HG03460 (cell line): ENCODE measurements around the gene MAN1A1.

Experiments
- ATAC-seq: cut with Tn5 transposase; IDR thresholded peaks from one replicate; pipeline ENCODE4 v1.9.1; 2021; ENCODE audit not compliant: unreplicated experiment

Gene MAN1A1

DNA sequence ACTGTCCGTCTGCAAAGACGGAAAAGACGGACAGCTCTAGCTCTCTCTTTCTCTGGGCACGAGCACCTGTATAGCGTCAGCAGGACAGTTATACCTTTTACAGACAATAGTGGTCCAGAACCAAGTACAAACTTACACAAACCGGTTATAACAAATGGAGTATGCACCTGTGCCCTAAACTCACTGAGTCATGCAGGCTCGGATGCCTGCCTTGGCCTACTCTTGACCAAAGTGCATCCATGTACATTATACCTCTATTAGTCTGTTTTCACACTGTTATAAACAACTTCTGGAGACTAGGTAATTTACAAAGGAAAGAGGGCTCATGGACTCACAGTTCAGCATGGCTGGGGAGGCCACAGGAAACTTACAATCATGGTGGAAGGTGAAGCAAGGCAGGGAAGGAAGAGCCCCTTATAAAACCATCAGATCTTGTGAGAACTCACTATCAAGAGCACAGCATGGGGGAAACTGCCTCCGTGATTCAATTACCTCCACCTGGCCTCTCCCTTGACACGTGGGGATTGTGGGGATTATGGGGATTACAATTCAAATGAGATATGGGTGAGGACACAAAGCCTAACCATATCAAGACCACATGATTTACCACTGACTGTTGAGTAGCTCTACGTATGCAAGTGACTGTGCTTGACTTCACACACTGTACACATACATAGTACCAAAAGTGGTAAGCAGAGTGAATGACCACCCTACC lies 23.1 kb downstream of the MAN1A1 start:
- ATAC-seq = no peak

- no peak for ATAC-seq
Observed at GRCh38 chr6:119325559-119326265, 23.8 kb downstream of the MAN1A1 start.

DNA sequence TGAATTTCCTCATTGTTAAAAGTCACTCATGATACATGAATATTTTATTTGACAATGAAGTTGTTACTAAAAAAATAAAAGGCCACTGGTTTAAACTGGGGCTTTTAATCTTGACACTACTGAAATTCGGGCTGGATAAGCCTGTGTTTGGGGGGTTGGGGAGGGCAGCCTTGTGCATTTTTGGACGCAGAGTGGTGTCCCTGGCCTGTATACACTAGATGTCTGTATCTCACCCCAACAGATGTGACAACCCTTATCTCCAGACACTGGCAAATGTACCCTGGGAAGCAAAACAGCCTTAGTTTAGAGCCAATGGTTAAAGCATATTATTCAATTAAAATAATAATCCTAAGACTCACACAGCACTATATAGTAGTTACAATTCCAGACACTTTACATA lies 24.8 kb downstream of the MAN1A1 start:
- no peak for ATAC-seq

DNA sequence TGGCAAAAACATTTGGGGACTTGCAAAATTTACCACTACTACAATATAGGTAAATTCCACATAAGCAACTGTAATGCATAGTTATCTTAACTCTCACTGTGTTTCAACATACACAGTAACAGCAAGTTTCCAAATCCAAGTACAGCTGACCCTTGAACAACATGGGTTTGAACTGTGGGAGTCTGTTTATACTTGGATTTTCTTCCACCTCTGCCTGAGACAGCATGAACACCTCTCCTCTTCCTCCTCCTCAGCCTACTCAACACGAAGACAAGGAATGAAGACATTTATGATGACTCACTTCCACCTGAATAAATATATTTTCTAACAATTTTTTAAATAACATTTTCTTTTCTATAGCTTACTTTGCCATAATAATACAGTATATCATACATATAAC lies 25.6 kb downstream of the MAN1A1 start:
- no peak for ATAC-seq

DNA sequence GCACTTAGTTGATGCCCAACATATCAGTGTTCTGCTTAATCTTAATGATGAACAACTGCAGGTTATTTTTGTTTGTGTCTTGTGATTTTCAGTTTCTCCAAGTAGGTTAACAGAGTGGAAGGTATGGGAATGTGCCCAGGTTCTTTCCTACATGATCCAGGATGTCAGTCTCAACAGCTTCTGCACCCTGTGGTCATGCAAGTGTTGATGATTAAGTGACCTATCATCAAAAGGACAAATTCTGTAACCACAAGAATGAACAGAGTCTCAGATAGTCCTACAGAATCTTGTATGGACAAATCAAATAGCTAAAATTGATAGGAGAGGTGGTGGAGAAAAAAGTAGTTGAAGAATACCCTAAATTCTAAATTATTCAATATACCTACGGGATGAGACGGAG lies 26.1 kb downstream of the MAN1A1 start:
- ATAC-seq = no peak

GRCh38 chr6:119322715-119323350 lies 26.7 kb downstream of the MAN1A1 start:
- no peak for ATAC-seq

GRCh38 chr6:119322034-119322433 lies 27.5 kb downstream of the MAN1A1 start:
- no peak for ATAC-seq

DNA sequence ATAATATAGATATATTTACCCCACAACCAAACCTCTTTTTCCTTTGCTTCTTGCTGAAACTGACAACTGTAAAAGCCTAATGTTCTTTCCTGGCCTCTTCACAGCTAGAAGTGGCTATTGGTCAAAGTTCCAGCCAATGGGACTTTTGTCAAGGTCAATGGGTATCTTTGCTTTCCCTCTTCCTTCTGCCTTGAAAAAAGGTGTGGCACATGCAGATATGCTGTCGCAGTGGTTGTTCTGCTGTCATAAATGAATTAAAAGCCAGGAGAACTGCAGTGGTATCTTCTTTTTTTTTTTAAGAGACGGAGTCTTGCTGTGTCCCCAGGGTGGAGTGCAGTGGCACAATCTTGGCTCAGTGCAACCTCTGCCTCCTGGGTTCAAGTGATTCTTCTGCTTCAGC lies 29.9 kb downstream of the MAN1A1 start:
- ATAC-seq = no peak

DNA sequence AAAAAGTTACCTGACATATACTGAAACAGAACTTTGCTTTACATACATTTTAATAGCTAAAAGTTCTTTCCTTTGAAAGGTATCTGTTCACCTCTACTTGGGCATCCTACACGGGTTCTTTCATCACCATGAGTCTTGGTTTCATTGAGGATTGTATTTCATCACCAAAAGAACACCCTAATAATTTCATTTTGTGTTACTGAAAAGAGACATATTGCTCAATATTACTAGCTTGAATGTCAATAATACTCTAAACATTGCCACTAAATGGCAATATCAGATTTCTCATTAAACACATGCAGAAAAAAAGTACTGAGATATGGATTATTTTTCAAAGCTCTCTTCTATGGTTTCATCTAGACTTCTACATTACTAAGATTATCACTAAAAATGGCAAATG lies 30.8 kb downstream of the MAN1A1 start:
- no peak for ATAC-seq

- ATAC-seq = no peak
Observed at GRCh38 chr6:119318176-119318575, 31.4 kb downstream of the MAN1A1 start.

DNA sequence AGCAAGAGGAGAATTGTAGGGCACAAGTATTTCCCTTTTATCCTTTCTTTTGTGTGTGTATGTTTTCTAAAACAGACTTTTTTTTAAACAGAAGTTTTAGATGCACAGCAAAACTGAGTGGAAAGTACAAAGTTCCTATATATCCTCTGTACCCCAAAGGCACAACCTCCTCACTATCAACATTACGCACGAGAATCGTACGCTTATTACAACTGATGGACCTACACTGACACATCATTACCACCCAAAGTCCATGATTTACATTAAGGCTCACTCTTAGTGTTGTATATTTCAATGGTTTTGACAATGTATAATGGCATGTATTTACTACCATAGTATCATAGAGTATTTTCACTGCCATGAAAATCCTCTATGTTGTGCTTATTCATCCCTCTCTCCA lies 32.6 kb downstream of the MAN1A1 start:
- no peak for ATAC-seq

- peak; percentile 41 for ATAC-seq
Observed at GRCh38 chr6:119314885-119315272, 34.7 kb downstream of the MAN1A1 start.

- peak; percentile 55 for ATAC-seq
Observed at GRCh38 chr6:119313937-119314884, 35.4 kb downstream of the MAN1A1 start.

- peak; percentile 33 for ATAC-seq
Observed at GRCh38 chr6:119312875-119313338, 36.7 kb downstream of the MAN1A1 start.

DNA sequence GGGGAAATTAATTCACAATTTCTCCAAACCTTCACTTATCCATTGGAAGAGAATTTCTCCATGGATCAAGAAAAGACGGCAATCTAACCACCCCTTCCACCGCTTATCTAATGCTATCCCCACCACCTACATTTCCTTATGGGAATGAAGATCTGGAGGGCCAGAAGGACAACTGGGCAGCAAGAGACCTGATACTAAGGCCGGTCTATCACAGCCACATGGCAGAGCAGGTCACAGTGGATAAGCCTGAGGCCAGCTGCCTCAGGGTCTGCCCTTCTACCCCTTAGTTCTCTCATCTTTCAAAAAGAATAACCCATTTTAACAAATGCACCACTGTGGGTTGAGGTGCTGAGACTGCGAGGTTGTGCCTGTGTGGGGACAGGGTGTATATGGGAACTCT lies 37.1 kb downstream of the MAN1A1 start:
- no peak for ATAC-seq

- no peak for ATAC-seq
Observed at GRCh38 chr6:119311514-119312142, 37.9 kb downstream of the MAN1A1 start.

DNA sequence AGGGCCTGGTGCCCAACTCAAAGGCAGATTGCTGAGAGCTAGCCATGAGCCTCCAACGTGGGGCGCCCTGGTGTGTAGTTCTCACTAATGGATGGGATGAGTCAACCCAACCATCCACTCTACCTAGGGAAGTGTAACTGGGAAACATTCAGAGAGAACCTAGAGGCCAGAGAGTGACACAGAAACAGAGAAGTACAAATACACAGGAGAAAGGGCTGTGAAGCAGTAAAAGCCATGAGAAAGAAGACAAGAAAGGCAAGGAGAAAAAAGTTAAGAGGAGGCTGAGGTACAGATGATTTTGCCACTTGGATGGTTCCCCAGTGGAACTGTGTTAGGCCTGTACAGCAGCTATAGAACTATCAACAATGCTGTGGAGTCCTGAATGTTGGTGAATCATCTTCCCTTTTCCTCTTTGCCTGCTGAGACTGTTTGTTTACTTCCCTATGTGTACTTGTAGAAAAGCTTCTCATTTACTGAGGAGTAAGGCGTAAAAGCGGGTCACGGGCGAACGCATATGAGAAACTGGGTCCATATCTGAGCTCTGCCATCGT lies 39.0 kb downstream of the MAN1A1 start:
- no peak for ATAC-seq

- peak; percentile 39 for ATAC-seq
Observed at GRCh38 chr6:119308991-119309657, 40.4 kb downstream of the MAN1A1 start.

DNA sequence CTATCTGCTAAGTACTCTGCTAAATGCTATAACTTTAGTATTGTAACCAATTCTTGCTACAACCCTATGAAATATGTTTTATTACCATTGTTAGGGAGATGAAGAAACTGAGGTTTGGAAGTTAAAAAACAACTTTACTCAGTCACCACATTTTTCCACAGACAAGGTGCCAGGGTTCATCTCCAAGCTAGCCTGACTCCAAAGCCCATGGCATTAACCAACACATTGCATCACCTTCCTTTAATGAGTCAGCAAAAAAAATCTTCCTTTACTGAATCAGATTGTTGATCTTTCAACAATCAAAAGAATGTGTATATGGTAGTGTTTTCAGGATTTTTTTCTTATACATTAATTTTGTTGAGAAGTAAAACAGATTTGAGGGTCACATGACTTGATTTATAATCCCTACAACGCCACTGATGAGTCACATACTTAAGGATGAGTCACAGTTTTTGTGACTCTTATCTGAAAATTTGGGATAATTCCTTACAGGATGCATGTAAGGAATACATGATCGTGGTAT lies 41.5 kb downstream of the MAN1A1 start:
- ATAC-seq = no peak
